GM12878 (cell line): ENCODE data around the gene PLAAT3. TPM values are rescaled to one million over a fixed set of nuclear protein-coding genes. Genes with fewer than 3 reads are reported as not detected.

Source experiments
- ATAC-seq: fragments of 200-7000 bp; cut with Tn5 transposase; 3 replicates; pipeline ENCODE4 v1.9.1; 2020; ENCODE audit warnings: mild to moderate bottlenecking, moderate library complexity
- BruUV-seq: library from RNA; stranded (reverse); fragments of 400-500 nt; replicated peaks from 2 replicates; lab custom pipeline; 2021; lab: Mats Ljungman, UMichigan
- CTCF ChIA-PET: fragments of 300-600 bp; sonication (Branson Sonifier 250); formaldehyde crosslinking; extraction: SDS; loops from one replicate; lab custom pipeline; 2021; ENCODE audit warnings: inconsistent platforms; lab: Yijun Ruan, JAX
- POLR2A ChIA-PET: fragments of 350-600 bp; formaldehyde crosslinking; extraction: SDS; loops from one replicate; lab custom pipeline; 2021; ENCODE audit warnings: inconsistent platforms; lab: Charles Lee
- RAD21 ChIA-PET: fragments of 300-600 bp; sonication (Branson Sonifier 250); formaldehyde crosslinking; loops from one replicate; lab custom pipeline; 2023; ENCODE audit warnings: antibody characterized with exemption; ENCODE audit not compliant: unreplicated experiment; lab: Charles Lee
- SMC1A ChIA-PET: fragments of 300-600 bp; sonication (Branson Sonifier 250); formaldehyde crosslinking; loops from one replicate; lab custom pipeline; 2023; ENCODE audit not compliant: unreplicated experiment, uncharacterized antibody; lab: Charles Lee
- DNase-seq: peaks from one replicate; pipeline ENCODE4 v3.0.0-alpha.2; 2011; ENCODE audit warnings: low read depth, low spot score
- FAIRE-seq: peaks from 3 replicates; lab custom pipeline; 2011; peaks lifted over from hg19 to GRCh38; lab: Jason Lieb, UNC
- H2AFZ ChIP-seq: 2 replicates; pipeline ENCODE4 v1.6.0; 2011; ENCODE audit warnings: low read depth, low read length, control low read depth; ENCODE audit not compliant: control insufficient read depth
- H3K27ac ChIP-seq: 2 replicates; pipeline ENCODE4 v1.5.1; 2011; ENCODE audit warnings: control low read depth; ENCODE audit not compliant: control insufficient read depth, insufficient read depth
- H3K27me3 ChIP-seq, 2 experiments: replicated peaks in 1 of 2; 2 replicates each; pipeline versions ENCODE4 v1.6.0 to v1.6.1; 2011; ENCODE audit warnings: low read length in 1 of 2; ENCODE audit not compliant: control insufficient read depth in 2 of 2, insufficient read depth in 2 of 2
- H3K36me3 ChIP-seq, 2 experiments: 2 replicates each; pipeline ENCODE4 v1.5.1; 2011; ENCODE audit warnings: low read length in 1 of 2; ENCODE audit not compliant: control insufficient read depth in 2 of 2, insufficient read depth in 2 of 2
- H3K4me1 ChIP-seq: 2 replicates; pipeline ENCODE4 v1.6.1; 2011; ENCODE audit warnings: mild to moderate bottlenecking, low read length, moderate library complexity, mixed read lengths; ENCODE audit not compliant: control insufficient read depth, insufficient read depth
- H3K4me2 ChIP-seq: 2 replicates; pipeline ENCODE4 v1.6.0; 2011; ENCODE audit warnings: control low read depth; ENCODE audit not compliant: control insufficient read depth, insufficient read depth
- H3K4me3 ChIP-seq: fragments of 200-600 bp; sonication (generic); 2 replicates; pipeline ENCODE4 v1.5.1; 2016
- H3K79me2 ChIP-seq: 2 replicates; pipeline ENCODE4 v1.6.0; 2011; ENCODE audit warnings: low read length; ENCODE audit not compliant: control insufficient read depth, insufficient read depth
- H3K9ac ChIP-seq: 2 replicates; pipeline ENCODE4 v1.8.0; 2011; ENCODE audit warnings: low read length, control low read depth, mixed read lengths; ENCODE audit not compliant: control insufficient read depth, insufficient read depth
- H3K9me3 ChIP-seq: replicated peaks from 3 replicates; pipeline ENCODE4 v1.5.1; 2011; ENCODE audit warnings: mild to moderate bottlenecking, low read length; ENCODE audit not compliant: control insufficient read depth, insufficient read depth
- H4K20me1 ChIP-seq: 2 replicates; pipeline ENCODE4 v1.6.0; 2011; ENCODE audit not compliant: control insufficient read depth, insufficient read depth
- CEBPB ChIP-seq, 2 experiments: fragments of 150-350 bp in 1 of 2; IDR thresholded peaks; 2 replicates each; pipeline ENCODE4 v1.6.1; 2012 to 2014; ENCODE audit warnings: low read depth in 2 of 2, low read length in 2 of 2, borderline replicate concordance in 1 of 2, inconsistent platforms in 1 of 2
- EED ChIP-seq: sonication (generic); IDR thresholded peaks from 2 replicates; pipeline ENCODE4 v1.6.1; 2016; ENCODE audit warnings: antibody characterized with exemption, low read depth
- ESRRA ChIP-seq: IDR thresholded peaks from 2 replicates; pipeline ENCODE4 v1.6.1; 2012; ENCODE audit warnings: mild to moderate bottlenecking, low read length, improper control_type of control experiment
- IKZF2 ChIP-seq, 2 experiments: fragments of 450-650 bp; IDR thresholded peaks; 2 replicates each; pipeline ENCODE4 v1.6.1; 2017; ENCODE audit warnings: mild to moderate bottlenecking in 2 of 2, moderate library complexity in 2 of 2
- TAF1 ChIP-seq: IDR thresholded peaks from 2 replicates; pipeline ENCODE4 v1.6.1; 2011; ENCODE audit warnings: mild to moderate bottlenecking, low read depth, low read length, borderline replicate concordance
- TCF12 ChIP-seq: IDR thresholded peaks from 2 replicates; pipeline ENCODE4 v1.6.1; 2011; ENCODE audit warnings: low read depth, mild to moderate bottlenecking, low read length
- ZSCAN29 ChIP-seq: fragments of 450-650 bp; IDR thresholded peaks from 2 replicates; pipeline ENCODE4 v1.6.1; 2017; ENCODE audit warnings: mild to moderate bottlenecking, moderate library complexity
- WGBS: methylation state at CpG from one replicate; pipeline ENCODE4 v1.1.6; 2016; ENCODE audit warnings: low lambda C conversion rate; ENCODE audit not compliant: insufficient replicate concordance, insufficient coverage; ENCODE audit errors: missing lambda C conversion rate; 5-methylcytosine and 5-hydroxymethylcytosine counted together
- in situ Hi-C: fragments of 300-500 bp; cut with MboI; formaldehyde crosslinking; loops from 9 replicates; pipeline ENCODE4 v1.14.3; 2018; ENCODE audit warnings: mixed read lengths
- intact Hi-C: fragments of 100-400 bp; cut with micrococcal nuclease; formaldehyde crosslinking; loops from one replicate; pipeline ENCODE4 v1.14.2; 2022; ENCODE audit not compliant: unreplicated experiment
- polyA plus RNA-seq, 11 experiments: library from polyadenylated mRNA; depleted of rRNA in 4 of 11; unstranded in 6 of 11; stranded (reverse) in 5 of 11; fragments of >200 nt; fragmentation: Nextera tagmentation in 4 of 11; fragmentation: Illumina TruSeq in 1 of 11; extraction: Ambion mirVana in 4 of 11; extraction: Trizol in 1 of 11; gene quantifications; 1 replicate in 1 of 11; 2 replicates in 10 of 11; pipeline versions ENCODE4 v1.2.1 to v1.2.3, GENCODE V29; 2011 to 2016; ENCODE audit warnings: inconsistent platforms in 2 of 11, missing spikeins in 2 of 11, low read depth in 1 of 11
- total RNA-seq, 4 experiments: library from RNA; depleted of rRNA in 3 of 4; stranded (reverse); fragments of >200 nt in 3 of 4; fragmentation: Illumina TruSeq in 1 of 4; extraction: Trizol in 1 of 4; gene quantifications; 2 replicates each; pipeline versions ENCODE4 v1.2.1 to v1.2.3, GENCODE V29; 2013 to 2021
- TF ChIP-seq, protein P1 (sequence below): IDR thresholded peaks from 2 replicates; pipeline ENCODE4 v1.6.1; 2012; ENCODE audit warnings: low read depth, low read length, improper control_type of control experiment
- TF ChIP-seq, protein P2 (sequence below): fragments of 450-650 bp; IDR thresholded peaks from 2 replicates; pipeline ENCODE4 v1.6.1; 2017; ENCODE audit warnings: low read depth, mild to moderate bottlenecking, moderate library complexity
- TF ChIP-seq, protein P3 (sequence below): fragments of 450-650 bp; IDR thresholded peaks from 2 replicates; pipeline ENCODE4 v1.6.1; 2017; ENCODE audit warnings: mild to moderate bottlenecking, moderate library complexity
- TF ChIP-seq, protein P4 (sequence below): fragments of 450-650 bp; IDR thresholded peaks from 2 replicates; pipeline ENCODE4 v1.6.1; 2016; ENCODE audit warnings: mild to moderate bottlenecking
- TF ChIP-seq, protein P5 (sequence below): IDR thresholded peaks from 2 replicates; pipeline ENCODE4 v1.6.1; 2011; ENCODE audit warnings: mild to moderate bottlenecking, low read depth, low read length, moderate library complexity; ENCODE audit not compliant: insufficient replicate concordance

PLAAT3 gene
- total and polyA plus RNA-seq, 10 of the 15 experiments (the other 5 are each of a cell fraction or from before 2014, with no cell fraction given): 4.8 to 37.0 (median 14.8) TPM

DNA sequence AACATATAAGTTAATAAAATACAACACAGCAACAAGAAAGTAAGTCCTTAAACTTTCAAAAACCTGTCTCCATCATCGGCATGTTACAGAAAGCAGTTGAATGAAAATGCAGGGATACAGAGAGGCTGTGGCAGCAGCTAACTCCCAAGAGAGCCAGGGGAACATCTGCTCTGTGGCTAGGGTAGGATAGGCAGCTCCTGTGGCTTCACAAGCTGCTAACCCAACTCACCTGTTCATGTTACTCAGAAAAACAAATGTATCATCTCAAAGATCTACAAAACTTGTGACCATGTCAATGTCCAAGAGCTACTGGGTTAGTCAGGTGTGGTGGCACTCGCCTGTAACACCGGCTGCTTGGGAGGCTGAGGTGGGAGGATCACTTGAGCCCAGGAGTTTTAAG lies 15.2 kb upstream of the PLAAT3 start:
- no peak for TF ChIP-seq ESRRA
- TF ChIP-seq, protein P1, sequence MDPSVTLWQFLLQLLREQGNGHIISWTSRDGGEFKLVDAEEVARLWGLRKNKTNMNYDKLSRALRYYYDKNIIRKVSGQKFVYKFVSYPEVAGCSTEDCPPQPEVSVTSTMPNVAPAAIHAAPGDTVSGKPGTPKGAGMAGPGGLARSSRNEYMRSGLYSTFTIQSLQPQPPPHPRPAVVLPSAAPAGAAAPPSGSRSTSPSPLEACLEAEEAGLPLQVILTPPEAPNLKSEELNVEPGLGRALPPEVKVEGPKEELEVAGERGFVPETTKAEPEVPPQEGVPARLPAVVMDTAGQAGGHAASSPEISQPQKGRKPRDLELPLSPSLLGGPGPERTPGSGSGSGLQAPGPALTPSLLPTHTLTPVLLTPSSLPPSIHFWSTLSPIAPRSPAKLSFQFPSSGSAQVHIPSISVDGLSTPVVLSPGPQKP: no peak
- no peak for TF ChIP-seq IKZF2 (IDR thresholded peaks at IDR 0.05)
- TF ChIP-seq, protein P2, sequence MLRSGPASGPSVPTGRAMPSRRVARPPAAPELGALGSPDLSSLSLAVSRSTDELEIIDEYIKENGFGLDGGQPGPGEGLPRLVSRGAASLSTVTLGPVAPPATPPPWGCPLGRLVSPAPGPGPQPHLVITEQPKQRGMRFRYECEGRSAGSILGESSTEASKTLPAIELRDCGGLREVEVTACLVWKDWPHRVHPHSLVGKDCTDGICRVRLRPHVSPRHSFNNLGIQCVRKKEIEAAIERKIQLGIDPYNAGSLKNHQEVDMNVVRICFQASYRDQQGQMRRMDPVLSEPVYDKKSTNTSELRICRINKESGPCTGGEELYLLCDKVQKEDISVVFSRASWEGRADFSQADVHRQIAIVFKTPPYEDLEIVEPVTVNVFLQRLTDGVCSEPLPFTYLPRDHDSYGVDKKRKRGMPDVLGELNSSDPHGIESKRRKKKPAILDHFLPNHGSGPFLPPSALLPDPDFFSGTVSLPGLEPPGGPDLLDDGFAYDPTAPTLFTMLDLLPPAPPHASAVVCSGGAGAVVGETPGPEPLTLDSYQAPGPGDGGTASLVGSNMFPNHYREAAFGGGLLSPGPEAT: no peak
- TF ChIP-seq, protein P3, sequence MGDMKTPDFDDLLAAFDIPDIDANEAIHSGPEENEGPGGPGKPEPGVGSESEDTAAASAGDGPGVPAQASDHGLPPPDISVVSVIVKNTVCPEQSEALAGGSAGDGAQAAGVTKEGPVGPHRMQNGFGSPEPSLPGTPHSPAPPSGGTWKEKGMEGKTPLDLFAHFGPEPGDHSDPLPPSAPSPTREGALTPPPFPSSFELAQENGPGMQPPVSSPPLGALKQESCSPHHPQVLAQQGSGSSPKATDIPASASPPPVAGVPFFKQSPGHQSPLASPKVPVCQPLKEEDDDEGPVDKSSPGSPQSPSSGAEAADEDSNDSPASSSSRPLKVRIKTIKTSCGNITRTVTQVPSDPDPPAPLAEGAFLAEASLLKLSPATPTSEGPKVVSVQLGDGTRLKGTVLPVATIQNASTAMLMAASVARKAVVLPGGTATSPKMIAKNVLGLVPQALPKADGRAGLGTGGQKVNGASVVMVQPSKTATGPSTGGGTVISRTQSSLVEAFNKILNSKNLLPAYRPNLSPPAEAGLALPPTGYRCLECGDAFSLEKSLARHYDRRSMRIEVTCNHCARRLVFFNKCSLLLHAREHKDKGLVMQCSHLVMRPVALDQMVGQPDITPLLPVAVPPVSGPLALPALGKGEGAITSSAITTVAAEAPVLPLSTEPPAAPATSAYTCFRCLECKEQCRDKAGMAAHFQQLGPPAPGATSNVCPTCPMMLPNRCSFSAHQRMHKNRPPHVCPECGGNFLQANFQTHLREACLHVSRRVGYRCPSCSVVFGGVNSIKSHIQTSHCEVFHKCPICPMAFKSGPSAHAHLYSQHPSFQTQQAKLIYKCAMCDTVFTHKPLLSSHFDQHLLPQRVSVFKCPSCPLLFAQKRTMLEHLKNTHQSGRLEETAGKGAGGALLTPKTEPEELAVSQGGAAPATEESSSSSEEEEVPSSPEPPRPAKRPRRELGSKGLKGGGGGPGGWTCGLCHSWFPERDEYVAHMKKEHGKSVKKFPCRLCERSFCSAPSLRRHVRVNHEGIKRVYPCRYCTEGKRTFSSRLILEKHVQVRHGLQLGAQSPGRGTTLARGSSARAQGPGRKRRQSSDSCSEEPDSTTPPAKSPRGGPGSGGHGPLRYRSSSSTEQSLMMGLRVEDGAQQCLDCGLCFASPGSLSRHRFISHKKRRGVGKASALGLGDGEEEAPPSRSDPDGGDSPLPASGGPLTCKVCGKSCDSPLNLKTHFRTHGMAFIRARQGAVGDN: no peak
- TF ChIP-seq, protein P4, sequence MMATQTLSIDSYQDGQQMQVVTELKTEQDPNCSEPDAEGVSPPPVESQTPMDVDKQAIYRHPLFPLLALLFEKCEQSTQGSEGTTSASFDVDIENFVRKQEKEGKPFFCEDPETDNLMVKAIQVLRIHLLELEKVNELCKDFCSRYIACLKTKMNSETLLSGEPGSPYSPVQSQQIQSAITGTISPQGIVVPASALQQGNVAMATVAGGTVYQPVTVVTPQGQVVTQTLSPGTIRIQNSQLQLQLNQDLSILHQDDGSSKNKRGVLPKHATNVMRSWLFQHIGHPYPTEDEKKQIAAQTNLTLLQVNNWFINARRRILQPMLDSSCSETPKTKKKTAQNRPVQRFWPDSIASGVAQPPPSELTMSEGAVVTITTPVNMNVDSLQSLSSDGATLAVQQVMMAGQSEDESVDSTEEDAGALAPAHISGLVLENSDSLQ: no peak
- TF ChIP-seq, protein P5, sequence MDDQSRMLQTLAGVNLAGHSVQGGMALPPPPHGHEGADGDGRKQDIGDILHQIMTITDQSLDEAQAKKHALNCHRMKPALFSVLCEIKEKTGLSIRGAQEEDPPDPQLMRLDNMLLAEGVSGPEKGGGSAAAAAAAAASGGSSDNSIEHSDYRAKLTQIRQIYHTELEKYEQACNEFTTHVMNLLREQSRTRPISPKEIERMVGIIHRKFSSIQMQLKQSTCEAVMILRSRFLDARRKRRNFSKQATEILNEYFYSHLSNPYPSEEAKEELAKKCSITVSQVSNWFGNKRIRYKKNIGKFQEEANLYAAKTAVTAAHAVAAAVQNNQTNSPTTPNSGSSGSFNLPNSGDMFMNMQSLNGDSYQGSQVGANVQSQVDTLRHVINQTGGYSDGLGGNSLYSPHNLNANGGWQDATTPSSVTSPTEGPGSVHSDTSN: no peak
- TF ChIP-seq TAF1: no peak
- no peak for TF ChIP-seq CEBPB (IDR thresholded peaks at IDR 0.05; ENCODE audit: borderline replicate concordance in 1 of 2, low read depth in 2 of 2, low read length in 2 of 2)
- TF ChIP-seq TCF12: no peak
- TF ChIP-seq ZSCAN29: no peak
- no peak for TF ChIP-seq EED
- Histone ChIP-seq H3K4me2 (no peak overlapping the region), H3K27ac (no peak overlapping the region), H3K4me1 (peaks cover 8% of the 10 kb centered on the region), H4K20me1 (no peaks in the 10 kb centered on the region), H3K27me3 (no peaks in the 10 kb centered on the region), H3K79me2 (no peaks in the 10 kb centered on the region), H3K4me3 (no peak overlapping the region), H3K36me3 (peaks cover 5 to 22% of the 10 kb centered on the region in 2 experiments), H3K9me3 (no peaks in the 10 kb centered on the region), H3K9ac (no peak overlapping the region), H2AFZ (no peak overlapping the region)
- ATAC-seq: no peak
- CTCF ChIA-PET: interaction anchor here (0.6 to 3.7 kb wide), 5 partner anchors 9 to 207 kb away, joined by 3 to 20 read pairs (median 4); partner anchors contain the start of gene RTN3
- BruUV-seq: no TSS peak
- POLR2A ChIA-PET: interaction anchor here (0.6 kb wide), 1 partner anchor 111 kb away, joined by 3 read pairs; no protein-coding TSS in a partner anchor
- no peak for FAIRE-seq
- 95% methylated on average over 3 of the region's 3 CpGs for WGBS
- in situ Hi-C loops (no loop called here), intact Hi-C loops (no loop called here)
- RAD21 ChIA-PET: interaction anchor here (1.2 to 3.1 kb wide), 4 partner anchors 62 to 150 kb away, joined by 4 to 9 read pairs (median 6); no protein-coding TSS in a partner anchor
- SMC1A ChIA-PET: interaction anchor here (0.7 to 3.3 kb wide), 7 partner anchors 13 to 354 kb away, joined by 3 to 23 read pairs (median 3); no protein-coding TSS in a partner anchor
- no peak for DNase-seq
